IPS-15b (cell line): Measurements from ENCODE around the gene BICD1.
A peak's percentile ranks its signal among the peaks of the same experiment; 100 is the strongest.

Source experiments
- H3K27me3 ChIP-seq: one replicate; pipeline ENCODE4 v1.6.1; 2013; ENCODE audit warnings: low read length; ENCODE audit not compliant: control insufficient read depth, insufficient read depth
- H3K36me3 ChIP-seq: one replicate; pipeline ENCODE4 v1.6.1; 2013; ENCODE audit warnings: low read length; ENCODE audit not compliant: control insufficient read depth, insufficient read depth
- H3K4me1 ChIP-seq: one replicate; pipeline ENCODE4 v1.6.1; 2013; ENCODE audit warnings: mild to moderate bottlenecking, low read length; ENCODE audit not compliant: control insufficient read depth, insufficient read depth
- H3K4me3 ChIP-seq: one replicate; pipeline ENCODE4 v1.5.1; 2013; ENCODE audit warnings: low read depth, low read length
- H3K9ac ChIP-seq: one replicate; pipeline ENCODE4 v1.6.1; 2013; ENCODE audit warnings: low read depth, mild to moderate bottlenecking, low read length
- H3K9me3 ChIP-seq: one replicate; pipeline ENCODE4 v1.6.1; 2013; ENCODE audit warnings: mild to moderate bottlenecking, low read length; ENCODE audit not compliant: control insufficient read depth, insufficient read depth

BICD1 gene

DNA sequence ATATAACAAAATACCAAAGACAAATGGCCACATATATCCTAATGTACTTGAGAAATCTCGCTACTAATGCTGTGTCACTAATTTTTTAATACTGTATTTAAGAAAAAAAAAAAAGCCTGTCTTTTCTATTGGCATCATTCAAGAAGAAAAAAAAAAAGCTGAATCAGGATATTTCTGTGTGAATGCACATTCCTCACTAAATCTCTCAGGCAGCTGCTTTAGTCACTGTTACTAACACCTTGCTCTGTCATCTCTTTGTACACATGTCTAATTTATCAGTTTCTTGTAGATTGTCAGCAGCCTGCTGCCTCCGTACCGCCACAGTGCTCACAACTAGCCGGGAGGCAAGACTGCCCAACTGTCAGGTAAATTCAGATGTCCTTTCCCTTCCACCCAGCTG is 260.7 kb downstream of the BICD1 start:
- Histone ChIP-seq H3K9me3 (no peaks in the 10 kb centered on the region), H3K36me3 (no peaks in the 10 kb centered on the region), H3K4me3 (no peak overlapping the region), H3K27me3 (no peaks in the 10 kb centered on the region), H3K9ac (no peak overlapping the region), H3K4me1 (peaks cover 13% of the 10 kb centered on the region)

DNA sequence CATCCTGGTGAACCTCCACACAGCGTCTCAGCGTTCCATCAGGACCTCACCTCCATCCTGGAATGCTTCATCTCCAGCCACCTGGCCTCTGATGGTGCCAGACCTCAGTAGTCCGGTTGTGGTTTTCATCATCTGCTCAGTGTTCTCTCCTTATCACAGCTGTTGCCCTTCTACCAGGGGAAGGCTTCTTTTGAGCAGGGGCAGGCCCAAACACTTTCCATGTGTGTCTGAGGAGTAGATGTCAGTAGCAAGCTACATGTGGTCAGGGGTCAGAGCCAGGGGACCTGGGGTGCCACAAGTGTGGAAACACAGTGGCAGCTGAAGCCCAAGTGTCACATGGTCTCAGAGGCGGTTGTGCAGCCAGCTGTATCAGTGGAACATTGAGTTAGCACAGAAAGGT is 262.6 kb downstream of the BICD1 start:
- Histone ChIP-seq H3K4me1 (peaks cover 6% of the 10 kb centered on the region), H3K4me3 (no peak overlapping the region), H3K27me3 (no peaks in the 10 kb centered on the region), H3K9ac (no peak overlapping the region), H3K9me3 (no peaks in the 10 kb centered on the region), H3K36me3 (no peaks in the 10 kb centered on the region)

DNA sequence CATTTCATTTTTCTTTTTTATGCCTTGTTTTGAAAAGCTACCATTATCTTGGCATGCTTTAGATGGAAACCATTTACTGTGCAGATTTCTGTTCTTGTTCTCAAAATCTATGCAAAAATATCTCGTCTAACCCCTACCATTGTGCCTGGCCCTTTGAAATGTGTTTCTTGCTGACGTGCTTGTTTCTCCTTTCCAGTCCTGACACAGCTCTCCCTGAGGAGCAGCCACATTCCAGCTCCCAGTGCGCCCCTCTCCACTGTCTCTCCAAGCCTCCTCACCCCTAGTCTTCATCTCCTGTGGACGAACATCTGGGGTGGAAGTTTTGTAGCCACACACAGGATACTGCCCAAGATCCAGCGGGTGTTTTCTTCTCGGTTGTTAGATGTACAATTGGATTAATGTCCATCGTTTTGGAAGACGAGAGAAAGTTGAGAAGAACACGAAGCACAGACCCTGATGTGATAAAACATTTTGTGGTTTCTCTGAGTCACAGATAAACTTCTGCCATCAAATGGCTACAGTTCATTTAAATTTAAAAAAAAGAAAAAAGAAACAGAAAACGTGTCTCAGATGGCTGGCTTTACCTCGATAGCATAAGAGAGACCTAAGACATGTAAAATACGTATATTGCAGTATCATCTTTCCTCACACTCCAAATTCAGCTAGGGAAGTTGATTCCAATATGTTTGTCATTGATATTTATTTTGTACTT is 270.9 kb downstream of the BICD1 start:
- Histone ChIP-seq H3K9me3 (no peaks in the 10 kb centered on the region), H3K9ac (no peak overlapping the region), H3K36me3 (no peaks in the 10 kb centered on the region), H3K4me3 (no peak overlapping the region), H3K27me3 (no peaks in the 10 kb centered on the region), H3K4me1 (peaks cover 13% of the 10 kb centered on the region)

DNA sequence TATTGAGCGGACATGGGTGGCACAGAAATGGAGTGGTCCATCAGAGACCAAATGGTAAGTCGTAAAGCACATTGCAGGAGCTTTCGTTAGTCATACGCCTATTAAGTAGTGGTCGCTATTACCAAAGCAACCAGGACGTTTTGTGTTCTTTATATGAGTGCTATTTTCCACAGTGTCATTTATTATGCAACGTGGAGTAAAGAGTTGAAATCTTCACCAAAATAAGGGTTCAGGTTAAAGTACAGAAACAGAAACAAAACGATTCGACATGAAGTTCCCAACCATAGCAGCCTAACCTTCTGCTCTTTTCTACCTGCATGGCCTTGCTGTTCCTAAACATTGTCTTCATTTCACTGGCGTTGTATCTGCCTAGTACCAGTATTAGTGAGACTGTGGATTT is 272.6 kb downstream of the BICD1 start:
- peaks cover 13% of the 10 kb centered on the region for H3K4me1 ChIP-seq
- no peak overlapping the region for H3K9ac ChIP-seq
- no peaks in the 10 kb centered on the region for H3K27me3 ChIP-seq
- H3K9me3 ChIP-seq: no peaks in the 10 kb centered on the region
- H3K36me3 ChIP-seq: no peaks in the 10 kb centered on the region
- no peak overlapping the region for H3K4me3 ChIP-seq

DNA sequence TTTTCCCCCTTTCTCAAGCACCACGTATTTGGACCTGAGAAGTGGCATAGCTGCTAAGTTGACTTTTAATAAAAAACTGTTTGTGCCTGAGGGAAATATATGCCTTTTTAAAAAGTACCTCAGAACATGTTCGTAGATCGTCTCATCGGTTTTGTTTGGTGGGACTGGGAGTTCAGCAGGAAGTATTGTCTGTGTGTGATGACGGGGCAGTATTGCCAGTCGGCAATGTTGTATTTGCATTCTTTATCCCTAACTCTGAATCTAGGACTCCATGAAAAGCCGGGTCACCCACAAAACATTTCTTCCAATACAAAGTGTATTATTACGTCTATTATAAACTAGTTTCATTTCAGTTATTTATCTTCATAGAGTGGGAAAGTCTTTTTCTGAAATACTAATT is 273.0 kb downstream of the BICD1 start:
- no peaks in the 10 kb centered on the region for H3K36me3 ChIP-seq
- no peaks in the 10 kb centered on the region for H3K9me3 ChIP-seq
- no peak overlapping the region for H3K9ac ChIP-seq
- no peak overlapping the region for H3K4me3 ChIP-seq
- no peaks in the 10 kb centered on the region for H3K27me3 ChIP-seq
- H3K4me1 ChIP-seq: peaks cover 13% of the 10 kb centered on the region

DNA sequence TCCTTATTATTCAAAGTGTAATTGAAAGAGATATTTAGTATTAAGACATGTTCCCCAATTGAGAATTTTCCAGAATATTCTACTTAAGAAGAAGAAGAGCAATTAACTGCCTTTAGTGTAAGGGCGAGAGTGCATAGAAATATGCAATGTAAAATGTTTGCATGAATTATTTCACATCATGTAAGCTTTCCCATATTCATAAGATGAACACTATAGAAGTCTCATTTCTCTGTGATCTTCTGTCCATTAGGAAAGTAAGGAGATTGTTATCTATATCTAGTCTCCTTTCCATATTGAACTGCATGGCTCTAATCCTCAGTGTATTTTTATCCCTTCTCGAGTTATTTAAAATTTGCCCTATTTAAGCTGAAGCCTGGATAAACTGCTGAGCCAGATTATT is 275.6 kb downstream of the BICD1 start:
- Histone ChIP-seq H3K9me3 (no peaks in the 10 kb centered on the region), H3K9ac (no peak overlapping the region), H3K4me1 (peaks cover 11% of the 10 kb centered on the region), H3K4me3 (no peak overlapping the region), H3K27me3 (no peaks in the 10 kb centered on the region), H3K36me3 (no peaks in the 10 kb centered on the region)

DNA sequence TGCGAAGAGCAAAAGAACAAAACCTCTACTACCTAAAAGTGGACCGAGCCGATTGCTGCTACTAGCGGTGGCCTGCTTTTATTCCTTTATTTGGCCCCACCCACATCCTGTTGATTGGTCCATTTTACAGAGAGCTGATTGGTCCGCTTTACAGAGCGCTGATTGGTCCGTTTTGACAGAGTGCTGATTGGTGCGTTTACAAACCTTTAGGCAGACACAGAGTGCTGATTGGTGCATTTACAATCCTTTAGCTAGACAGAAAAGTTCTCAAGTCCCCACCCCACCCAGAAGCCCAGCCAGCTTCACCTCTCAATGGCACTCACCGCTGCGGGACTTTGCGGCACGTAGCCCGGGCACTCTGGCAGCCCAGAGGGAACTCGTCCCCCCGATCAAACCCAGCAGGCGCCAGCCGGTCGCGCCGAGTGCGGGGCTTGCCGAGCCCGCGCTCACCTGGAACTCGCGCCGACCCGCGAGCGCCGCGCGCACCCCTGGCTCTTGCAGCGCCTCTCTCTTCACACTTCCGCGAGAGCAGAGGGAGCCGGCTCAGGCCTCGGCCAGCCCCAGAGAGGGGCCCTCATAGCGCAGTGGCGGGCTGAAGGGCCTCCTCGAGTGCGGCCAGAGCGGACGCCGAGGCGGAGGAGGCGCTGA is 284.0 kb downstream of the BICD1 start:
- H3K9me3 ChIP-seq: no peaks in the 10 kb centered on the region
- no peaks in the 10 kb centered on the region for H3K4me1 ChIP-seq
- H3K27me3 ChIP-seq: no peaks in the 10 kb centered on the region
- H3K36me3 ChIP-seq: no peaks in the 10 kb centered on the region
- peak overlapping the region; percentile 8 for H3K4me3 ChIP-seq
- no peak overlapping the region for H3K9ac ChIP-seq

DNA sequence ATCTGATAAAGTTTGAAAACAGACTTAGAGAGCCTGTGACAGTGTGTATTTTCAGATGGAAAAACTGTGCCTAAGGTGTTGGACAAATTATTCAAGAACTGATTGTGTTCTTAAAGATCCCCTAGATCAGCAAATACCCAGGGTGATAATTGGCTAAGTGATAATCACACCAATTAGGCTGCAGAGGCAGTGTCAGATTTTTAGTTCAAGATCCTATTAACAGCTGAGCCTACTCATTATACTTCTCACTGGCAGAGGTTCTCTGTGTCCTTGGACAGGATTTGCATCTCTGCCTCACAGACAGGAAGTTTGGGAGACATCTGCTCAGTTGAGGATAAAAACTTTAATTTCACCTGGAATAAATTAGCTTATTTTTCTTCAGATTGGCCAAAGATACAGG is 288.4 kb downstream of the BICD1 start:
- Histone ChIP-seq H3K4me3 (no peak overlapping the region), H3K9ac (no peak overlapping the region), H3K27me3 (no peaks in the 10 kb centered on the region), H3K9me3 (no peaks in the 10 kb centered on the region), H3K4me1 (peaks cover 2% of the 10 kb centered on the region), H3K36me3 (no peaks in the 10 kb centered on the region)

DNA sequence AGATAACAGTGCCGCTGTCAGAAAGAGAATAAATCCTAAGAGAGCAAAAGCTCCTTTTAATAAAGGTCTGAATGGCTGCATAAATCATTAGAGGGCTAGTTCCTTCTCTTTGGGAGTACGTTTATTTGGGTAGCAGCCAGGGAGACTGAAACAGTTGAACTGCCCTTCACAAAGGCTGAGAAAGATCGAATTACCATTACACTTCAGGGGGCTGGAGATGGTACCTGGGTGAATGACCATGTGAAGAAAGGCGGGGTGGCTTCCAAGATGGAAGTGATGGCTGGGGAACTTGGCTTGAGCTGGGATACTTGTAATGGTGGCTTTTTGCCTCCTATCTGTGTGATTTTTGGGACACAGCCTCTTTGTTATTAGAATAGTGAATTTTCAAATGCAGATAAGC is 291.0 kb downstream of the BICD1 start:
- Histone ChIP-seq H3K9me3 (no peaks in the 10 kb centered on the region), H3K4me3 (no peak overlapping the region), H3K4me1 (peaks cover 7% of the 10 kb centered on the region), H3K36me3 (no peaks in the 10 kb centered on the region), H3K27me3 (no peaks in the 10 kb centered on the region), H3K9ac (no peak overlapping the region)

DNA sequence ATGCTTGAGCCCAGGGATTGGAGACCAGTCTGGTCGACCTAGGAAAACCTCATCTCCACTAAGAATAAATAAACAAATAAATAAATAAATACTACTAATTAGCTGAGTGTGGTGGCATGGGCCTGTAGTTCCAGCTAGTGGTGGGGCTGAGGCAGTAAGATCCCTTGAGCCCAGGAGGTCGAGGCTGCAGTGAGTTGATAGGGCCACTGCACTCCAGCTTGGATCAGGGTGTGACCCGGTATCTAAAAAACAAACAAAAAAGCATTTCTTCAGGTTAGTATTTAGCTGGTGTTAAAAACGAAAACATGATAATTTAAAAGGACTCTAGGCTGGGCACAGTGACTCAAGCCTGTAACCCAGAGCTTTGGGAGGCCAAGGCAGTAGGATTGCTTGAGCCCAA is 291.5 kb downstream of the BICD1 start:
- no peak overlapping the region for H3K9ac ChIP-seq
- no peaks in the 10 kb centered on the region for H3K27me3 ChIP-seq
- H3K36me3 ChIP-seq: no peaks in the 10 kb centered on the region
- H3K9me3 ChIP-seq: no peaks in the 10 kb centered on the region
- peaks cover 7% of the 10 kb centered on the region for H3K4me1 ChIP-seq
- H3K4me3 ChIP-seq: peak overlapping the region; percentile 94

DNA sequence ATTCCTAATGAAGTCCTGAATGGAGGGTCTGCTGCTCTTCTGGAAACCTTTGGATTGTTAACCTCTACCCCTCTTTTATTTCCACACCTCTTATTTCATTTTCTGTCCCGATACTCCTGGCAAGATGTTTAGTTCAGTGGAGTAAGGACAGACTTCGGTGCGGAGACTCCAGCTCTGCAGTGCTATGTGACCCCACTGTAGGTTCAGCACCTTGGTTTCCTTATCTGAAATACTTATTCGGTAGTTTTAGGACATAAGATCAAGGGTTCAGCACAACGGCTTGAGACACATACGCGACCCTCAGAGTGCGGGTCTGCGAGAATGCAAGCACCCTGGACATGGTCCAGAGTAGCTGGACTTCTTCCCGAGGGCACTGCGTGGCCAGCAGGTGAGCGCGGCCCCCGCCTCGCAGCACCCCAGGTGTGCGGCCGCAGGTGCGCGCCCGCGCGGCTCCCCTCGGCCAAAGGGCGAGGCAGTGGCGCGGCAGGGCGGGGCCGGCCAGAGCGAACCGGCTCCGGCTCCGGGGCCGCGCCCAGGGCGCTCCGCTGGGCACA is 292.2 kb downstream of the BICD1 start:
- peaks cover 7% of the 10 kb centered on the region for H3K4me1 ChIP-seq
- H3K27me3 ChIP-seq: no peaks in the 10 kb centered on the region
- H3K36me3 ChIP-seq: no peaks in the 10 kb centered on the region
- peak overlapping the region; percentile 66 for H3K9ac ChIP-seq
- no peaks in the 10 kb centered on the region for H3K9me3 ChIP-seq
- peak overlapping the region; percentile 94 for H3K4me3 ChIP-seq
